ENCODE data around the gene FLOT1.

The FLOT1 gene

DNA sequence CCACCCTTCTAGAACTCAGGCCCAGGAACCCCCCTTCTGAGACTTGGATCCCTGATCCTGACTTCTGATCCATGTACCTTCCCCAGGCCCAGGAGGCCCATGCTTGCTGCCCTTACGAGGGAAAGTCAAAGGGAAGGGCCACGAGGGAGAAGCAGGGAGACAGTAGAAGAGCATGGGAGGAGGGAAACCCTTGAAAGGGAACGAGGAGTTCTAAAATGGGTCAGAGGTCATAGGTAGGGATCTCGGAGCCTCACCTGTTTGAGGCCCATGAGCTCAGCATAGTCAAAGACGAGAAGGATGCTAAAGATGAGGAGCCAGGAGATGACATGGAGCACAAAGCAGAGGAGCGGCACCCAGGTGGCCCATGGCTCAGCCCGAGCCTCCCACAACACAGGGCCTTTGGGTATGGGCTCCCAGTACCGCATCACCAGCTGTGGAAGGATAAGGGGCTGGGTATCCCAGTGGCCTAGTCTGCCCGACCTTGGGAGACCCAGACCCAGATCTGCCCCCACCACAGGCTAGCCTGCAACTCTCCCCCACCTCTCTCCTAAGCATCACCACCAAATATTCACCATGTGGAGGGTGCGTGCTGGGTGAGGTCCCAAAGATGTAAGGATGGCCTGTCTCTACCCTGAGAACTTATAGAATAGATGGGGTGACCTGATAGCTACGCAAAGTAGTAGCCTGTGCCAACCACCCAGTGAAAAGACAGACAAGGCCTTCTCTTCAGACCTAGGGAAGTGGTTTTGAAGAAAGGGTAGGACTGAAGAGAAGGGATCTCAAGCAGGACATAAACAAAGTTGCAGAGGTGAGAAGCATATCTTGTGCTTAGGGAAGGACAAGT is 53.2 kb downstream of the FLOT1 start:
- H3K9me3 ChIP-seq (ENCODE audit: low read depth, low read length) = no peaks in the 10 kb centered on the region
- no peak overlapping the region for H3K27ac ChIP-seq
- DNase-seq (ENCODE audit: low read depth, low spot score) = no peak
- H3K4me3 ChIP-seq = no peak overlapping the region; the same call in 1 of the 2 replicates
- no peak overlapping the region for H3K9ac ChIP-seq (ENCODE audit: insufficient read length)
- H3K36me3 ChIP-seq (ENCODE audit: insufficient read depth, low read length) = no peaks in the 10 kb centered on the region
- TF ChIP-seq FOXP2 (optimal IDR thresholded peaks at IDR 0.05; ENCODE audit: control extremely low read depth, extremely low read length, insufficient read depth) = no peak
- TF ChIP-seq EZH2 (IDR thresholded peaks at IDR 0.05) = no peak
- no peak for TF ChIP-seq POLR2AphosphoS5 (IDR thresholded peaks at IDR 0.05; ENCODE audit: borderline replicate concordance, low read depth, low read length)

DNA sequence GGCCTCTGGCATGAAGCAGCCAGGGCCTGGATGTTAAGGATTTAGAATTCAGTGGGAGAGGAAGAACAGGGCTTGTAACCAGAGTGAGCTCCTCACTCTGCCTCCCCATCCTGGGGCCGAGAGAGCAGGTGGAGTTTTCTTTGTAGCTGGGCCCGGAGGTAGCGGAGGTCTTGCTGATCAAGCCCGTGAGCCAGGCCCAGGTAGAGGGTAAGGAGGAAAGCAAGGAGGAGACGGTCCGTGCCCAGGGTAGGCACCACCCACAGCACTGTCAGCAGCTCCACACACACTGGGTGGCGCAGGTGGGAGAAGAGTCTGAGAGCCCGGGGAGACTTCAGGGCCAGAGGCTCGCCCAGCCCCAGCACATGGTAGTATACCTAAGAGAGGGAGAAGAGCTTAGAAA is 53.9 kb downstream of the FLOT1 start:
- TF ChIP-seq FOXP2 (optimal IDR thresholded peaks at IDR 0.05; ENCODE audit: control extremely low read depth, extremely low read length, insufficient read depth) (no peak), EZH2 (IDR thresholded peaks at IDR 0.05) (no peak), POLR2AphosphoS5 (IDR thresholded peaks at IDR 0.05; ENCODE audit: borderline replicate concordance, low read depth, low read length) (no peak)
- DNase-seq (ENCODE audit: low read depth, low spot score) = no peak
- Histone ChIP-seq H3K36me3 (ENCODE audit: insufficient read depth, low read length) (no peaks in the 10 kb centered on the region), H3K9ac (ENCODE audit: insufficient read length) (no peak overlapping the region), H3K27ac (no peak overlapping the region), H3K9me3 (ENCODE audit: low read depth, low read length) (no peaks in the 10 kb centered on the region), H3K4me3 (no peak overlapping the region)

DNA sequence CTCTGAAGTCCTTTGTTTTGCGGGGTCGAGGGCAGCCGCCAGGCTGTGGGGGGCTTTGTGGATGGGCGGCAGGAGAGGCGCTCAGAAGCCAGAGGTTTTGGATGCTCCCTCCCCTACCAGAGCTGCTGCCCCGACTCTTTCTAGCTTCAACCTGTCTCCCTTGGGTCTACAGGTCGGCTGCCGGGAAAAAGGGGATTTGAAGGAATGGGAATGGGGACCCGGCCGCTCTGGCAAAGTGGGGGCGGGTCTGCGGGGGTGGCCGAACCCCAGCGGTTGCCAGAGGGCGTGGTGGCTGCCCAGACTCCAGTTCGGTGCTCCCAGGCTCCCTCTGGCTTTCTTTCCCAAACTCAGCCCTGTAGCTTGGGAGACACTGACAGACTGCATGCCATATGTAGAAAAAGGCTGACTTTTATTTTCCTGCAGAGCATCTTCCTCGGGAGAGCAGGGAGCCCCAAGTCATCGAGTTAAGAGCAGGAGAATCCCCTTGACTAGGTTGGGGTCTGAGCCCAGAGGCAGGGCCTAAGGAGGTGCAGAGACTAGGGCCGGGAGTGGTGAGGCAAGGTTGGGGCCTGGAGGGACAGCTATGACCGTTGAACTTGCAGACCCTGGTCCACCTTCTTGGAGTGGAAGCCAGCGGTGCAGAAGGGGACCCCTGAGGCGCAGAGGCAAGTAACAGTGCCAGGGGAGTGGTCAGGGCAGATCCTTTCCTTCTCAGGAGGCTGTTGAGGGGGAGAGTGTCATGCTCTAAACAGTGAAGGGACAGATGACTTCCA is 54.6 kb downstream of the FLOT1 start:
- H3K9ac ChIP-seq (ENCODE audit: insufficient read length) = peak overlapping the region; percentile 81
- no peaks in the 10 kb centered on the region for H3K36me3 ChIP-seq (ENCODE audit: insufficient read depth, low read length)
- TF ChIP-seq EZH2 (IDR thresholded peaks at IDR 0.05) = no peak
- no peak for TF ChIP-seq POLR2AphosphoS5 (IDR thresholded peaks at IDR 0.05; ENCODE audit: borderline replicate concordance, low read depth, low read length)
- no peak for TF ChIP-seq FOXP2 (optimal IDR thresholded peaks at IDR 0.05; ENCODE audit: control extremely low read depth, extremely low read length, insufficient read depth)
- peak overlapping the region; percentile 54; the same call in 1 of the 2 replicates for H3K27ac ChIP-seq
- H3K9me3 ChIP-seq (ENCODE audit: low read depth, low read length) = no peaks in the 10 kb centered on the region
- H3K4me3 ChIP-seq = peak overlapping the region; percentile 96
- DNase-seq (ENCODE audit: low read depth, low spot score) = no peak

DNA sequence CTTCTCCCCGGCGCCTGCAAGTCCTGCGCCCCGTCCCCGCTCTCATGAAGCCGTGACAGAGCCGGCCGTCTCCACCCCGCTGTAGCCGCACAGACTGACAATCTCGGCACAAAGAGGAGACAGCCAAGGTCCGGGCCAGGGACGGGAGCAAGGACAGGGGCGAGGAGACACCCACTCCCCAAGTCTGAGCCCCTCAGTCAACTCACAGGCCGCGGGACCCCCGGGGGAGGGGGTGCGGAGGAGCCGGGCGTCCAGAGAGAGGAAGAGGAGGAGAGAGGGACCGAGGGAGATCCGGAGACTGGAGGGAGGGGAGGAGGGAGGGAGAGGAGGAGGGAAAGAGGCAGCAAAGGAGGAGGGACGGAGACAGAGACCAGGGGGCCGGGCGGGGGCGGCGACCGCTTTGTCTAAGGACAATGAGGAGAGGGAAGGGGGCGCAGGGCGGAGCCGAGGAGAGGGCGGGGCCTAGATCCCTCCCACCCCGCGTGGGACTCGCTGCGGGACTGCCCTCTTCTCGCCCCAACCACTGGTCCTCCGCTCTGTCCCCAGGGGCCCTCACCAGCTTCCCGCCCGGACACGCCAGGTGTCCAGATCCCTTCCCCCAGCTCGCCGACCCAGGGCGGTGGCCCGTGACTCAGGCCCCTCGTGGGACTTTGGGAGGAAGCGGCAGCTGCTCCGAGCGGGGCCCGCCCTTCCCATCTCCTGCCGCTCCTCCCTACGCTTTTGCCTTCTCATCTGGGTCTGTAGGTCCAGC is 55.4 kb downstream of the FLOT1 start:
- TF ChIP-seq FOXP2 (optimal IDR thresholded peaks at IDR 0.05; ENCODE audit: control extremely low read depth, extremely low read length, insufficient read depth) (no peak), POLR2AphosphoS5 (IDR thresholded peaks at IDR 0.05; ENCODE audit: borderline replicate concordance, low read depth, low read length) (peak; percentile 72)
- Histone ChIP-seq H3K9me3 (ENCODE audit: low read depth, low read length) (no peaks in the 10 kb centered on the region), H3K36me3 (ENCODE audit: insufficient read depth, low read length) (no peaks in the 10 kb centered on the region), H3K4me3 (peak overlapping the region; percentile 96), H3K27ac (peak overlapping the region; percentile 54; the same call in 1 of the 2 replicates), H3K9ac (ENCODE audit: insufficient read length) (peak overlapping the region; percentile 81)
- DNase-seq (ENCODE audit: low read depth, low spot score) = no peak

DNA sequence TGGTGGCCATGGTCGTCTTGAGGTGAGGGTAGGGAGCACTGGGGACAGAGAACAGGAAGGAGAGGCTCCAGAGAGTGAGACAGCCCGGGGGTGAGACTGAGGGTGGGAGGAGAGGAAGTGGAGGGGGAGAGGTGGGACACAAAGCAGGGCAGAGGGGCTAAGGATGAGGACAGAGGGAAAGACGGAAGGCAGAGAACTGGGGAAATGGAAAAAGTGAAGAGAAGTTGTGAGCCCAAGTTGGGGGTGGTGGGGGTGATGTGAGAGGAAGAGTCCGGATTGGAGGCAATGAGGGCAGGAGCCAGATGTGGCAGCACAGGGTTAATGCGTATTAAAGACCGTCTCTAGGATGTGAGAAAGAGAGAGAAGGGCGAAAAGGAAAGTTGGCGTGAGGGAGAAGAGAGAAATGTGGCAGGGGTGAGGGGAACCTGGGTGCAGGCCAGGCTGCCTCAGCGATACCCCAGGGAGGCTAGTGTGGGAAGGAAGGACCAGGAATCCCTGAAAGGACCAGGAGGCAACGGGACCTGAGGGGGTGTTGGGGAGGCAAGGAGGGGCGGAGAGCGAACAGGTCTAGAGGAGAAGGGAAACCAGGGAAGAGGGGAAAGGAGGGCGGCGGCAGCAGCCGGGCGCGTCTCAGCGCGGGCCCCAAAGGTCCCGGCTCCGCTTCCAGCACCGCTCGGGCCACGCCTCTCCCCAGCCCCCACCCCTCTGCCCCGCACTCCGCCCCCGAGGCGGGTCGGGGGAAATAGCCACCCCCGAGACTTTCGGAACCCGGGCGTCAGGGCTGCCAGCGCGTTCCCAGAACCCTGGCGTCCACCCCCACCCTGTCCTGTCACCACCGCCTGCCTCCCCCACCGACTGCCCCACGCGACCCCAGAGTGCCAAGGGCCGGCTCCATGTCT is 56.2 kb downstream of the FLOT1 start, which contains the start of gene PPP1R18:
Gene PPP1R18 (minus strand): TSS at position 637 of the 899 bp plus-strand sequence. CDS start 627 bp downstream, at position 10.
- H3K36me3 ChIP-seq (ENCODE audit: insufficient read depth, low read length) = no peaks in the 10 kb centered on the region
- H3K9ac ChIP-seq (ENCODE audit: insufficient read length) = peak within 1 kb of the TSS; percentile 81
- H3K27ac ChIP-seq = peak within 1 kb of the TSS; percentile 54; the same call in 1 of the 2 replicates
- TF ChIP-seq EZH2 (IDR thresholded peaks at IDR 0.05) = no peak
- TF ChIP-seq POLR2AphosphoS5 (IDR thresholded peaks at IDR 0.05; ENCODE audit: borderline replicate concordance, low read depth, low read length) = peak; percentile 36; the same call in 1 of the 2 replicates
- no peak for TF ChIP-seq FOXP2 (optimal IDR thresholded peaks at IDR 0.05; ENCODE audit: control extremely low read depth, extremely low read length, insufficient read depth)
- no peaks in the 10 kb centered on the region for H3K9me3 ChIP-seq (ENCODE audit: low read depth, low read length)
- peak within 1 kb of the TSS; percentile 96 for H3K4me3 ChIP-seq
- DNase-seq (ENCODE audit: low read depth, low spot score) = no peak

DNA sequence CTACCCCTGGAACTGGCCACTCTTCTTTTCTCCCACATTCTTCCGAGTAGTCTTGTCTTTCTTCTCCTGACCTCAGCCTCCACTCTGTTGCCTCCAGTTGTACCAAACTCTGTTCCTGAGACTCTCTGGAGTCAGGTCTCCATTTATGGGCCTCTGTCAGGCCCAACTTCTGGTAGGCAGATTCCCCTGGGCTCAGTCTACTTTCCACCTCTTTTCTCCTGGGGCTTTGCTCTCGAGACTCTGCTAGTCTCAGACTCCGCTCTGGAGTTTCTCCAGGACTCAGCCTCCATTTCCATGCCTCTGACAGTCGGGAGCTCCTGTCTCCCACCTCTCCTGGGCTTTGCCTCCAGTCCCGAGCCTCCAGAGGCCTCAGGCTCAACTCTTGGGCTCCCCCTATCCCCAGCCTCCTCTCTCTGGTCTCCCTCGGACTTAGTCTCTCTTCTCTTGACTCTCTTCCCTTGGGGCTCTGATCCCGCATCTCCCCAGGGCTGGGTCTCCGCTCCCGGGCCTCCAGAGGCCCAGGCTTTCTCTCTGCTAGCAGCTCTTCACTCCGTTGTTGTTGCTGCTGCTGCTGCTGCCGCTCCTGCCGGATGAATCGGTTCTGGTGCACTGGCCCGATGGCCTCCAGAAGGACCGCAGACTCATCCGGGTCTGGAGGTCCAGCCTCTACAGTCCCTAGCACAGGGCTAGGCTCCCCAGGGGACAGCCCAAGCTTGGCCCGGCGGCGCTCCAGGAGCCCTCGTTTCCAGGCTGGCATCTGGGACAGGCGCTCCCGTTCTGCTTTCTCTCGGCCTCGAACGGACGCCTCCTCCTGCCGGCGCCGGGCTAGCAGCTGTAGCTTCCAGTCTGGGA is 57.1 kb downstream of the FLOT1 start:
- peak overlapping the region; percentile 96 for H3K4me3 ChIP-seq
- no peaks in the 10 kb centered on the region for H3K36me3 ChIP-seq (ENCODE audit: insufficient read depth, low read length)
- no peak for DNase-seq (ENCODE audit: low read depth, low spot score)
- no peaks in the 10 kb centered on the region for H3K9me3 ChIP-seq (ENCODE audit: low read depth, low read length)
- peak overlapping the region; percentile 81 for H3K9ac ChIP-seq (ENCODE audit: insufficient read length)
- TF ChIP-seq FOXP2 (optimal IDR thresholded peaks at IDR 0.05; ENCODE audit: control extremely low read depth, extremely low read length, insufficient read depth) (no peak), EZH2 (IDR thresholded peaks at IDR 0.05) (no peak), POLR2AphosphoS5 (IDR thresholded peaks at IDR 0.05; ENCODE audit: borderline replicate concordance, low read depth, low read length) (no peak)
- no peak overlapping the region for H3K27ac ChIP-seq

Measured in SK-N-MC (cell line).